ENCODE data around the gene CERS1.

DNA sequence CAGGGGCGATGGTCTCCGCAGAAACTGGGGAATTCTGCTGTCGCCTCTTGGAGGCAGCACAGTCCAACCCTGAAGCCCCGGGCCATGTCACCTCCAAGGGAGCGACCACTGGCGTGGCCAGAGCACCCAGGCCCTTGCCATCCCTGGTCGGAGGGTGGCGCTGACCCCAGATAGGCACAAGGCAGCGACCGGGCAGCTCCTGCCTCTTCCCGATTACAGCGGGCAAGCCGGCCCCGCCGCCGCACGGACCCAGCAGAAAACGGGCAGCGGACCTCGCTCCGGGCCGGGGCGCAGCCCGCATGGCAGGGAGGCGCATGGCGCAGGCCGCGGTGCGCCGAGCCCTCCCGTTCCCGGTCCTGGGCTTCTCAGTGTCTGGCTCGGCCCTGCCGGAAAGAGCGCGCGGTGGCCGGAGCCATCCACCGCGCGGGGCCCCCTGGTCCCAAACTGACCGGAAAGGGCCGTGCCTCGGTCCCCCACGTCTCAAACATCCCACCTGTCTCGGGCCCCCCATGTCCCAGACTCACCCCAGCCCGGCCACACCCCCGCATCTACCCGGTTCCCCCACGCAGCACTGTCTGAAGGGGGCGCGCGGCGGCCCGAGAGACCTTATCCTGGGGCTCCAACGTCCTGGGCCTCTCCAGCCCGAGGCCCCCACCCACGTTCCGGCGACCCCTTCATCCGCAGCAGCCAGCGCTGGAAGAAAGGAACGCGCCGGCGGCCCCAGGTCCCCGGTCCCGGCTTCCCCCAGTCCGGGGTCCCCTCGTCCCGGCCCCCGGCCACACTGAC is 727 bp downstream of the CERS1 start:
- TF ChIP-seq, protein P1, sequence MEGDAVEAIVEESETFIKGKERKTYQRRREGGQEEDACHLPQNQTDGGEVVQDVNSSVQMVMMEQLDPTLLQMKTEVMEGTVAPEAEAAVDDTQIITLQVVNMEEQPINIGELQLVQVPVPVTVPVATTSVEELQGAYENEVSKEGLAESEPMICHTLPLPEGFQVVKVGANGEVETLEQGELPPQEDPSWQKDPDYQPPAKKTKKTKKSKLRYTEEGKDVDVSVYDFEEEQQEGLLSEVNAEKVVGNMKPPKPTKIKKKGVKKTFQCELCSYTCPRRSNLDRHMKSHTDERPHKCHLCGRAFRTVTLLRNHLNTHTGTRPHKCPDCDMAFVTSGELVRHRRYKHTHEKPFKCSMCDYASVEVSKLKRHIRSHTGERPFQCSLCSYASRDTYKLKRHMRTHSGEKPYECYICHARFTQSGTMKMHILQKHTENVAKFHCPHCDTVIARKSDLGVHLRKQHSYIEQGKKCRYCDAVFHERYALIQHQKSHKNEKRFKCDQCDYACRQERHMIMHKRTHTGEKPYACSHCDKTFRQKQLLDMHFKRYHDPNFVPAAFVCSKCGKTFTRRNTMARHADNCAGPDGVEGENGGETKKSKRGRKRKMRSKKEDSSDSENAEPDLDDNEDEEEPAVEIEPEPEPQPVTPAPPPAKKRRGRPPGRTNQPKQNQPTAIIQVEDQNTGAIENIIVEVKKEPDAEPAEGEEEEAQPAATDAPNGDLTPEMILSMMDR (IDR thresholded peaks at IDR 0.05; ENCODE audit: extremely low read depth in 1 of 2, insufficient read depth in 1 of 2, low read depth in 1 of 2, low read length in 2 of 2), result peak; percentile 33 to 54
- no peak for TF ChIP-seq POLR2AphosphoS5 (IDR thresholded peaks at IDR 0.05; ENCODE audit: insufficient read depth, low read depth, low read length)
- no peak for TF ChIP-seq JUN (IDR thresholded peaks at IDR 0.05; ENCODE audit: borderline replicate concordance, insufficient read depth, insufficient read length, low read depth)
- no peak for TF ChIP-seq EZH2 (IDR thresholded peaks at IDR 0.05; ENCODE audit: borderline replicate concordance, low read depth, low read length, severe bottlenecking)

Measured in endothelial cell of umbilical vein (primary cell).